Mucosa of descending colon (tissue), 3 donors: ENCODE measurements around the gene DNAH11. TPM values are rescaled to one million over a fixed set of nuclear protein-coding genes. Genes with fewer than 3 reads are reported as not detected.
"Not testable (repeated sequence)": the region's sequence is repeated elsewhere in the genome, so short reads cannot be mapped to it uniquely, and the experiment has no call there.

ENCODE experiments used
- ATAC-seq: fragments of 200-7000 bp; cut with Tn5 transposase; one replicate; pipeline ENCODE4 v1.9.1; 2020; ENCODE audit warnings: mild to moderate bottlenecking, moderate library complexity
- DNase-seq, 3 donors: peaks; one replicate each; pipeline ENCODE4 v3.0.0-alpha.2; 2020
- H3K36me3 ChIP-seq: fragments of 200-600 bp; one replicate; pipeline ENCODE4 v1.8.0; 2021; ENCODE audit warnings: low read depth, mild to moderate bottlenecking
- H3K4me1 ChIP-seq: fragments of 200-600 bp; one replicate; pipeline ENCODE4 v1.8.0; 2021; ENCODE audit warnings: low read depth, mild to moderate bottlenecking
- H3K4me3 ChIP-seq: fragments of 200-600 bp; one replicate; pipeline ENCODE4 v1.8.0; 2021; ENCODE audit warnings: mild to moderate bottlenecking
- H3K9me3 ChIP-seq: fragments of 200-600 bp; one replicate; pipeline ENCODE4 v1.8.0; 2021; ENCODE audit warnings: mild to moderate bottlenecking
- intact Hi-C, 2 donors: fragments of 100-400 bp; cut with DNase I in 1 of 2; cut with micrococcal nuclease in 1 of 2; formaldehyde crosslinking; loops; one replicate each; pipeline versions ENCODE4 v1.11.0 to v1.11.1; 2022; cut with DNase I, micrococcal nuclease
- total RNA-seq, 3 donors: library from RNA; stranded (reverse); fragmentation: NEBNext Ultra II Directional in 2 of 3; extraction: Animal tissue kit (Norgen Biotek cat#: 25700) in 2 of 3; gene quantifications; one replicate each; pipeline versions ENCODE4 v1.2.1 to v1.2.4, GENCODE V29; 2021 to 2023
- TF ChIP-seq, protein P1 (sequence below): fragments of 200-600 bp; IDR thresholded peaks from one replicate; pipeline ENCODE4 v1.8.0; 2022; ENCODE audit warnings: antibody characterized with exemption, mild to moderate bottlenecking
- donor health status: DM: no; HTN: no; CAD: no; lungs with moderate emphysema.
- donor health status: DM: no; HTN: no; CAD: no.
- donor health status: DM: no; HTN: yes; CAD: no.

The DNAH11 gene
- total RNA-seq, 3 donors from 2014 or later: 0.02 to 0.47 (median 0.03) TPM

DNA sequence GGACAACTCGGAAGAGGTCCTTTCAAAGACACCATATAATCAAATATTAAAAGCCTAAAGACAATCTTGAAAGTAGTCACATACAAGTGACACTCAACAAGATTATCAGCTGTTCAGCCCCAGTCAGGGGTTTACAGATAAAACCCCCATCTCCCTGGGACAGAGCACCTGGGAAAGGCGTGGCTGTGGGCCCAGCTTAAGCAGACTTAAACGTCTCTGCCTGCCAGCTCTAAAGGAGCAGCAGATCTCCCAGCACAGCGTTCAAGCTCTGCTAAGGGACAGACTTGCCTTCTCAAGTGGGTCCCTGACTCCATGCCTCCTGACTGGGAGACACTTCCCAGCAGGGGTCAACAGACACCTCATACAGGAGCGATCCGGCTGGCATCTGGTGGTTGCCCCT lies 384.9 kb downstream of the DNAH11 start:
- TF ChIP-seq, protein P1, sequence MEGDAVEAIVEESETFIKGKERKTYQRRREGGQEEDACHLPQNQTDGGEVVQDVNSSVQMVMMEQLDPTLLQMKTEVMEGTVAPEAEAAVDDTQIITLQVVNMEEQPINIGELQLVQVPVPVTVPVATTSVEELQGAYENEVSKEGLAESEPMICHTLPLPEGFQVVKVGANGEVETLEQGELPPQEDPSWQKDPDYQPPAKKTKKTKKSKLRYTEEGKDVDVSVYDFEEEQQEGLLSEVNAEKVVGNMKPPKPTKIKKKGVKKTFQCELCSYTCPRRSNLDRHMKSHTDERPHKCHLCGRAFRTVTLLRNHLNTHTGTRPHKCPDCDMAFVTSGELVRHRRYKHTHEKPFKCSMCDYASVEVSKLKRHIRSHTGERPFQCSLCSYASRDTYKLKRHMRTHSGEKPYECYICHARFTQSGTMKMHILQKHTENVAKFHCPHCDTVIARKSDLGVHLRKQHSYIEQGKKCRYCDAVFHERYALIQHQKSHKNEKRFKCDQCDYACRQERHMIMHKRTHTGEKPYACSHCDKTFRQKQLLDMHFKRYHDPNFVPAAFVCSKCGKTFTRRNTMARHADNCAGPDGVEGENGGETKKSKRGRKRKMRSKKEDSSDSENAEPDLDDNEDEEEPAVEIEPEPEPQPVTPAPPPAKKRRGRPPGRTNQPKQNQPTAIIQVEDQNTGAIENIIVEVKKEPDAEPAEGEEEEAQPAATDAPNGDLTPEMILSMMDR: no peak
- intact Hi-C loops: no loop called here
- no peak for DNase-seq

DNA sequence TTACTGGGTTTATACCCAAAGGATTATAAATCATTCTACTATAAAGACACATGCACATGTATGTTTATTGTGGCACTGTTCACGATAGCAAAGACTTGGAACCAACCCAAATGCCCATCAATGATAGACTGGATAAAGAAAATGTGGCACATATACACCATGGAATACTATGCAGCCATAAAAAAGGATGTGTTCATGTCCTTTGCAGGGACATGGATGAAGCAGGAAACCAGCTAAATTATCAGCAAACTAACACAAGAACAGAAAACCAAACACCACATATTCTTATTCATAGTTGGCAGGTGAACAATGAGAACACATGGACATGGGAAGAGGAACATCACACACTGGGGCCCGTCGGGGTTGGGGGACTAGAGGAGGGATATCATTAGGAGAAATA lies 390.5 kb downstream of the DNAH11 start:
- H3K36me3 ChIP-seq, H3K9me3 ChIP-seq, DNase-seq, intact Hi-C loops, H3K4me1 ChIP-seq, ATAC-seq, H3K4me3 ChIP-seq: not testable (repeated sequence)

More for the DNA sequence above, 384.9 kb downstream of the DNAH11 start:
- no peaks in the 10 kb centered on the region for H3K9me3 ChIP-seq
- H3K36me3 ChIP-seq: no peaks in the 10 kb centered on the region
- H3K4me1 ChIP-seq: no peaks in the 10 kb centered on the region
- no peak overlapping the region for H3K4me3 ChIP-seq
- no peak for ATAC-seq

DNA sequence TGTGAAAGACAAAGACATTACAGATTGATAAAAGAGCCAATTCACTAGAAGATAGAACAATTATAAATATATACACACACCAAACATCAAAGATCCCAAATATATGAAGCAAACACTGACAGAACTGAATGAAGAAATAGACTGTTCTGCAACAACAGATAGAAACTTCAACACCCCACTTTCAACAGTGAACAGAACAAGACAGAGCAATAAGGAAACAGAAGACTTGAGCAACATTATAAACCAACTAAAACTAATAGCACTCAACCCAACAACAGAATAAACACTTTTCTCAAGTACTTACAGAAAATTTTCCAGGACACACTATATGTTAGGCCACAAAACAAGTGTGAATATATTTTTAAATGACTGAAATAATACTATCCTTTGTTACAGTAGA lies 392.0 kb downstream of the DNAH11 start:
- TF ChIP-seq, protein P1: no peak
- Histone ChIP-seq H3K36me3 (no peaks in the 10 kb centered on the region), H3K9me3 (no peaks in the 10 kb centered on the region), H3K4me3 (no peak overlapping the region), H3K4me1 (no peaks in the 10 kb centered on the region)
- no peak for DNase-seq
- intact Hi-C loops: no loop called here
- no peak for ATAC-seq

DNA sequence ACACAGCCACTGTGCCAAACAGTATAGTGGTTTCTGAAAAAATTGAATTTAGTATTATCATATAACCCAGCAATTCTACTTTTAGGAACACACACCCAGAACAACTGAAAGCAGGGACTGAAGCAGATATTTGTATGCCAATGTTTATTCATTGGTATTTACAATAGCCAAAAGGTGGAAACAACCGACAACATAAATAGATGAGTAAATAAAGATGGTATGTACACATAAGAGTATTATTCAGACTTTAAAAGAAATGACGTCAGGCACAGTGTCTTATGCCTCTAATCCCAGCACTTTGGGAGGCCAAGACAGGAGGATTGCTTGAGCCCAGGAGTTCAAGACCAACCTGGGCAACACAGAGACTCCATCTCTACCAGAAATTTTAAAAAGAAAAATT lies 395.6 kb downstream of the DNAH11 start:
- H3K36me3 ChIP-seq: no peaks in the 10 kb centered on the region
- H3K4me1 ChIP-seq: peaks cover 10% of the 10 kb centered on the region
- H3K4me3 ChIP-seq: no peak overlapping the region
- intact Hi-C loops: no loop called here
- no peaks in the 10 kb centered on the region for H3K9me3 ChIP-seq
- DNase-seq (no peak), ATAC-seq (no peak)
- TF ChIP-seq, protein P1: no peak

DNA sequence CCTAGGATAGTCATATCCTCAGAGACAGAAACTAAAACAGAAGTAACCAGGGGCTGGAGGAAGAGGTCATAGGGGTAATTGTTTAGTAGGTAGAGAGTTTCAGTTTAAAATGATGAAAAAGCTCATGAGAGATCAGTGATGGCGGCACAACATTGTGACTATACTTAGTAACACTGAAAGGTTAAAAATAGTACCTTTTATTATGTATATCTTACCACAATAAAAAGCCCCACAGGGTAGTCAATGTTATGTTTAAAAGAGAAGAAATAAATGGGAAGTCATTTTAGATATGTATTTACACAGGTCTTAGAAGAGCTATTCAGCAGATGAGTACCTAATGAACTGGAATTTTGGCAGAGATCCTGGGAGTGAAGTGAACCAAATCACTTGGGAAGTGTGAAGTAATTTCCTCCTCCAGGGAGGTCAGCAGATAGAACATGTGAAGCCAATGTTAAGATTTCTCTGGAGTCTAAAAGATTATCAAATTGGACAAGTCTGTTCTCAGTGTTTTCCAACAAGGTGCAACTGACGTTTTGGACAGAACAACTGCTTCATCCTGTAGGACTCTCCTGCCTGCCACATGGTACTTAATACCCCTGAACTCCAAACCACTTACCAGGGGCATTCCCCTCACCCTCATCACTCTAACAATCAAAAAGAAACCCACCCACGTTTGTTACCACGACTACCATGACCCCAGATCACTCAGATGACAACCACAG lies 396.5 kb downstream of the DNAH11 start:
- TF ChIP-seq, protein P1: no peak
- no peak for DNase-seq
- no peak for ATAC-seq
- no peak overlapping the region for H3K4me3 ChIP-seq
- no peaks in the 10 kb centered on the region for H3K9me3 ChIP-seq
- H3K4me1 ChIP-seq: peaks cover 10% of the 10 kb centered on the region
- H3K36me3 ChIP-seq: no peaks in the 10 kb centered on the region
- intact Hi-C loops: no loop called here

DNA sequence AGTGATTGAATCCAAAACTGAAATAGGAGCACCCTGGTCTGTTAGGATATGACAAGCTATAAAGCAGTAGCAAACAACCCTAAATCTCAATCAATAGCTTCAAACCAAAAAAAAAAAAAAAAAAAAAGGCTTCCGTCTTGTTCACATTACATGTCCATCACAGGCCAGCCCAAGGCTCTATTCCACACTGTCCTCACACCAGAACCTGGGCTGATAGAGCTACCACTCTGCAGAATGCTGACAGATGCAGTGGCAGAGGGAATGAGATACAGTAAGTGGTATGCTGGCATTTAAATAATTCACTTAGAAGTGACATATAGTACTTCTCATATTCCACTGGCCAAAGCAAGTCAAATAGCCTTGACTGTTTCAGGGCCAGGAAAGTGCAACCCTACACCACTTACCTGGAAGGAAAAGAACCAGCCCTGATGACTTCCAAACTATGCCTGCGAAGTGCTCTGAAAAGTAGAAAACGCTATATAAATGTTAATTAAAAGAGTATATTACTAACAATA lies 397.1 kb downstream of the DNAH11 start:
- intact Hi-C loops: loop anchor here in 1 of 2 donors (10.0 kb wide), 1 partner anchor 75 kb away; no protein-coding TSS in a partner anchor
- no peak for ATAC-seq
- TF ChIP-seq, protein P1: no peak

More for the DNA sequence above, 397.1 kb downstream of the DNAH11 start:
- Histone ChIP-seq H3K4me1 (peaks cover 10% of the 10 kb centered on the region), H3K4me3 (no peak overlapping the region), H3K9me3 (no peaks in the 10 kb centered on the region), H3K36me3 (no peaks in the 10 kb centered on the region)
- no peak for DNase-seq
